ENCODE data around the gene WWP2. TPM values are rescaled to one million over a fixed set of nuclear protein-coding genes. Genes with fewer than 3 reads are reported as not detected.
"Not testable (repeated sequence)": the region's sequence is repeated elsewhere in the genome, so short reads cannot be mapped to it uniquely, and the experiment has no call there.

The WWP2 gene
- total RNA-seq, 3 donors from 2014 or later, result 34.7 to 44.2 (median 36.5) TPM

DNA sequence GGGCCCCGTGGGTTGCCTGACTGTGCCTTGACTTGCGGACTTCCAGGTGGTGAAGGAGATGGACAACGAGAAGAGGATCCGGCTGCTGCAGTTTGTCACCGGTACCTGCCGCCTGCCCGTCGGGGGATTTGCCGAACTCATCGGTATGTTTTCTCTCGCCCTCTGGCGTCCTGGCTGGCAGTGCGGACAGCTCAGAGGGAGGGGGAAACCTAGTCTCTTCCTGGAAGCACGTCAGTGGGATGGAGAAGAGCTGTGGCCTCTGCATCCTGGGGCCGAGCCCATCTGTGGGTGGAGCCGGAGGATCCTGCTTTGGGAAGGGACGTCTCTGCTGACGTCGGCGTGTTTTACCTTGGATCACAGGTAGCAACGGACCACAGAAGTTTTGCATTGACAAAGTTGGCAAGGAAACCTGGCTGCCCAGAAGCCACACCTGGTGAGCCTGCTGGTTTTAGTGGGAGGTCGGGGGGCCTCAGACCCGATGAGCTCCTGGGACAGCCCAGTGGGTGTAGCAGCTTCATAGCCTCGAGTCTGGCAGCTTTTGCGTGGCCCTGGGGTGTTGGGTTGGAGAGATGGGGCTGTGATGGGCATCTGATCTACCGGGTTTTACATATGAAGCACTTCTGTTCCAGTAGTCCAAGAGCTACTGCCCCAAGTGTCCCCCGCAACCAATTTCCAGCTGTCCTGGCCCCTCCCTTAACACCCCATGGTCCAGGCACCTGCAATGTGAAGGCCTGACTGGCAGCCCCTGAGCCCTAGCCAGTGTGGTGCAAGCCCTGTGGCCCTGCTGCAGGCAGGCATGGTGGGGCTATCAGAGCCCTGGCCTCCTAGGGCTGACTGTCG, 177.1 kb downstream of the WWP2 start:
- ATAC-seq (no peak), DNase-seq (no peak)
- peaks cover 32% of the 10 kb centered on the region for H3K36me3 Mint-ChIP-seq (ENCODE audit: insufficient read depth)
- no peaks in the 10 kb centered on the region for H3K9me3 Mint-ChIP-seq
- H3K27me3 Mint-ChIP-seq (ENCODE audit: low read depth), result no peaks in the 10 kb centered on the region
- no peak overlapping the region for H3K4me3 Mint-ChIP-seq
- no peaks in the 10 kb centered on the region for H3K4me1 Mint-ChIP-seq (ENCODE audit: low read depth)

DNA sequence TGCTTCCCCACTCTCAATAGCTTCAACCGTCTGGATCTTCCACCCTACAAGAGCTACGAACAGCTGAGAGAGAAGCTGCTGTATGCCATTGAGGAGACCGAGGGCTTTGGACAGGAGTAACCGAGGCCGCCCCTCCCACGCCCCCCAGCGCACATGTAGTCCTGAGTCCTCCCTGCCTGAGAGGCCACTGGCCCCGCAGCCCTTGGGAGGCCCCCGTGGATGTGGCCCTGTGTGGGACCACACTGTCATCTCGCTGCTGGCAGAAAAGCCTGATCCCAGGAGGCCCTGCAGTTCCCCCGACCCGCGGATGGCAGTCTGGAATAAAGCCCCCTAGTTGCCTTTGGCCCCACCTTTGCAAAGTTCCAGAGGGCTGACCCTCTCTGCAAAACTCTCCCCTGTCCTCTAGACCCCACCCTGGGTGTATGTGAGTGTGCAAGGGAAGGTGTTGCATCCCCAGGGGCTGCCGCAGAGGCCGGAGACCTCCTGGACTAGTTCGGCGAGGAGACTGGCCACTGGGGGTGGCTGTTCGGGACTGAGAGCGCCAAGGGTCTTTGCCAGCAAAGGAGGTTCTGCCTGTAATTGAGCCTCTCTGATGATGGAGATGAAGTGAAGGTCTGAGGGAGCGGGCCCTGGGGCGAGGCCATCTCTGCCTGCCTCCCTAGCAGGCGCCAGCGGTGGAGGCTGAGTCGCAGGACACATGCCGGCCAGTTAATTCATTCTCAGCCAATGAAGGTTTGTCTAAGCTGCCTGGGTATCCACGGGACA, 177.9 kb downstream of the WWP2 start:
- Mint-ChIP-seq H3K36me3 (ENCODE audit: insufficient read depth) (peaks cover 30% of the 10 kb centered on the region), H3K4me1 (ENCODE audit: low read depth) (no peaks in the 10 kb centered on the region), H3K4me3 (no peak overlapping the region), H3K9me3 (no peaks in the 10 kb centered on the region), H3K27me3 (ENCODE audit: low read depth) (no peaks in the 10 kb centered on the region)
- no peak for DNase-seq
- no peak for ATAC-seq

DNA sequence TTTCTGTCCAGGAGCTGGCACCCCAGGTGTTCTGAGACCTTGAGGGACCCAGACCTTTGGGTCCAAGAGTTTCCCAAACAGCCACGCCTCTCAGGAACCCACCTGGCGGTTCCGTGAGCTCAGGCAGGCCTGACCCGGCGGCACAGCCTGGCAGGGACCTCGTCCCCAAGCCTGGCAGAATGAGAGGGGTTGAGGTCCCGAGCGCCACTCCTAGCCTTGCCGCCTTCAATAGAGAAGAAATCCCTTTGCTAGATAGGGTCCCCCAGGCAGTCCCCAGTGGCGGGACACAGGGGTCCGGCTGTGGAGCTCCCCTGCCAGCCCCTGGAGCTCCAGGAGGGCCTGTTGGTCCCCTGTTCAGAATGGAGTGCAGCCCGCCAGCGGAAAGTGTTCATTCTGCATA, 178.5 kb downstream of the WWP2 start:
- peaks cover 29% of the 10 kb centered on the region for H3K36me3 Mint-ChIP-seq (ENCODE audit: insufficient read depth)
- H3K4me1 Mint-ChIP-seq (ENCODE audit: low read depth), result no peaks in the 10 kb centered on the region
- no peaks in the 10 kb centered on the region for H3K27me3 Mint-ChIP-seq (ENCODE audit: low read depth)
- DNase-seq (no peak), ATAC-seq (no peak)
- no peak overlapping the region for H3K4me3 Mint-ChIP-seq
- H3K9me3 Mint-ChIP-seq, result no peaks in the 10 kb centered on the region

DNA sequence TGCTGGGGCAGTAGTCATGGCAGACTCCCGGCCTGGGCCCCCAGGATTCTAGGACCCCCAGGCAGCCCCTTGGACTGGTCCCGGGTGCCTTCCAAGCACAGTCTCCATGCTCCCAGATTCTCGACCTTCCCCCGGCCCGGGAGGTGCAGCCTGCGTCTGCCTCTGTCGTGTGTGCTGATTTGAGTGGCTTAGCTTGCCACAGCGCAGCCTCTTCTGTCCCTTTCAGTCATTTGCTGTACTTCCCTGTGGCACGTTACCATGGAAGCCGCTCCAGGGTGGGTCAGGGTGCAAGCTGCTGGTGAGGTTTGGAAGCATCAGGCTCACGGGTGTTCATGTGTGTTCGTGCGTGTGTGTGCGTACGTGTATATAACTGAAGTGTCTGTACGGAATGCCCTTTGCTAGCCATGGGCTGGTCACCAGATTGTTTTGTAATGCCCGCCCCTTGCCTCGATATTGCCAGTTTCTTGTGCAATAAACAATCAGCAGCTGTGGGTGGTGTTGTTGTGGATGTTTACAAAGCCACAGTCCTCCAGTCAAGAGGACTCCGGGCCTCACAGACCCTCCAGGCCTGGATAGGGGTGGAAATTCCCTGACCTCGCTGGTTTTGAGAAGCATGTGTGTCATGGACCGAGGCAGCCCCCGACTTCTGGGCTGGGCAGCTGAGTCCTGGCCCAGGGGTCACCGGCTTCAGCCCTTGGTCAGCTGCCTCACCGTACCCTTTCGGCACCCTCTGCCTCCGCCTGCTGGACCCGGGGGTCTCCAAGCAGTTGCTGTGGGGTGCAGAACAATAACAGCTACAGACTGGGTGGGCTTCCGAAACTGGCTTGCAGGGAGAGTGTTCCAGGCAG, 179.3 kb downstream of the WWP2 start:
- H3K4me3 Mint-ChIP-seq, result no peak overlapping the region
- ATAC-seq (no peak), DNase-seq (no peak)
- H3K4me1 Mint-ChIP-seq (ENCODE audit: low read depth), result no peaks in the 10 kb centered on the region
- H3K9me3 Mint-ChIP-seq, result no peaks in the 10 kb centered on the region
- no peaks in the 10 kb centered on the region for H3K27me3 Mint-ChIP-seq (ENCODE audit: low read depth)
- H3K36me3 Mint-ChIP-seq (ENCODE audit: insufficient read depth), result peaks cover 23% of the 10 kb centered on the region

DNA sequence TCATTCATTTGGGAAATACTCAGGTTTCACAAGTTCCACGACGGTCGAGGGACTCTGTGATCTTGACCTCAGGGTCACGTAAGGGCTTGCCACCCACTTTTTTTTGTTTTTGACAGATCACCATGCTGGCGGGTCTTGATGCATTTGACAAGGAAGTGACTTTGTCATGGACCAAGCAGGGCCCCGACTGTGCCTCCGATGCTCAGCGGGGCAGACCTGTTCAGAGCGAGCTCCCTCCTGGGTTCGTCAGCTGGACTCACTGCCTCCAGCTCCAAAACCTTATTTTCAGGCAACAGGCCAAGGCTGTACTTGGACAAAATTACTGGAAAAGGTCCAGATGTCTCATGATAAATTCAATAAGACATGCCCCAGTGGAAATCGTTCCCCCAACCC, 180.0 kb downstream of the WWP2 start:
- H3K4me3 Mint-ChIP-seq, result no peak overlapping the region
- no peak for ATAC-seq
- H3K4me1 Mint-ChIP-seq (ENCODE audit: low read depth), result no peaks in the 10 kb centered on the region
- H3K27me3 Mint-ChIP-seq (ENCODE audit: low read depth), result no peaks in the 10 kb centered on the region
- DNase-seq, result no peak
- H3K9me3 Mint-ChIP-seq, result no peaks in the 10 kb centered on the region
- peaks cover 18% of the 10 kb centered on the region for H3K36me3 Mint-ChIP-seq (ENCODE audit: insufficient read depth)

DNA sequence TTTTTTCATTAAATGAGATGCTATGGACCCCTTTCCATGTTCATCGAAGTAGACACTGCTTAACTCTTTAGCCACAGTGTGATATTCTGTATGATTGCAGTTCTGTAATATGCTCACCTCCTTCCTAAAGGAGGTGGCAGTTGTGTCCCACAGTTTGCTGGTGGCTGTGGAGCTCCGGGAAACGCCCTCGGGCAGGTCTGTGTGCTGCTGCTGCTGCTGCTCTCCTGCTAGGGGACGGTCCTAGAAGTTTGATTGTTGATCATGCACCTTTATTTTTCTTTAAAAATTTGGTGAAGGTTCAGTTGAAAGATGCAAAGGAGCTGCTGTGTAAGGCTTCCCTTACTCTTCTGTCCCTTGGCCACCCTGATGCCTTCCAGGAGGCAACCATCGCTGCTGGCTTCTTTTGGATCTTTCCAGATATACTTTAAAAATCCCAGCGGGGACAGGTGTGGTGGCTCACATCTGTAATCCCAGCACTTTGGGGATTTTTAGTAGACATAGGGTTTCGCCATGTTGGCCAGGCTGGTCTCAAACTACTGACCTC, 180.6 kb downstream of the WWP2 start:
- DNase-seq, result no peak
- H3K9me3 Mint-ChIP-seq, result no peaks in the 10 kb centered on the region
- ATAC-seq, result no peak
- H3K4me1 Mint-ChIP-seq (ENCODE audit: low read depth), result no peaks in the 10 kb centered on the region
- H3K27me3 Mint-ChIP-seq (ENCODE audit: low read depth), result no peaks in the 10 kb centered on the region
- no peak overlapping the region for H3K4me3 Mint-ChIP-seq
- peaks cover 12% of the 10 kb centered on the region for H3K36me3 Mint-ChIP-seq (ENCODE audit: insufficient read depth)

DNA sequence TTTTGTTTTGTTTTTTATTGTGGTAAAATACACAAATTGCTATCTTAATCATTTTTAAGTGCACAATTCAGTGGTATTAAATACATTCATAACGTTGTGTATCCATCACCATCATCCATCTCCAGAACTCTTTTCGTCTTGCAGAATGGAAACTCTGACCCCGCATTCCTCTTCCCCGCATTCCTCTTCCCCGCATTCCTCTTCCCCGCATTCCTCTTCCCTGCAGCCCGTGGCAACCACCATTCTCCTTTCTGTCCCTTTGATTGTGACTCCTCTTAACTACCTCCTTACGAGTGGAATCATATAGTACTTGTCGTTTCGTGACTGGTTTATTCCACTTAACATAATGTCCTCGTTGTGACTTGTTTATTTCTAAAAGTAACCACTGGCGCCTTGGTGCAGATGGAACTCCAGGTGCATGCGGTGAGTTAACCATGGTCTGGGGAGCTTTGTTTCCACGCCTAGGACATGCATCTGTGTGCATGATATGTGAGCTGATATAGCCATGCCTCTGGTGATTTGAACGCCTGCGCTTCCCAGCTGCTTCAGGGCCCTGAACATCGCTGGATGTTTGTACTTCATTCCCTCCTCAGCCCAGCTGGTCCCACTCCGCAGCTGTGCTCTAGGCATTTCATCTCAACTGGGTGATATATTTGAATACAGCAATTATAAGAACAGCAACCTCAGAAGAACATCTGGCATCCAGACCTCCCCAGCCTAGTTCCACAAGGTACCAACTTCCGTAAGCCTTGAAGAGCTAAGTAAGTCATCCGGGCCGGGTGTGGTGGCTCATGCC, 181.3 kb downstream of the WWP2 start:
- not testable (repeated sequence) for ATAC-seq; DNase-seq; H3K27me3 Mint-ChIP-seq (ENCODE audit: low read depth); H3K4me1 Mint-ChIP-seq (ENCODE audit: low read depth); H3K9me3 Mint-ChIP-seq; H3K4me3 Mint-ChIP-seq
- H3K36me3 Mint-ChIP-seq (ENCODE audit: insufficient read depth), result peaks cover 12% of the 10 kb centered on the region

DNA sequence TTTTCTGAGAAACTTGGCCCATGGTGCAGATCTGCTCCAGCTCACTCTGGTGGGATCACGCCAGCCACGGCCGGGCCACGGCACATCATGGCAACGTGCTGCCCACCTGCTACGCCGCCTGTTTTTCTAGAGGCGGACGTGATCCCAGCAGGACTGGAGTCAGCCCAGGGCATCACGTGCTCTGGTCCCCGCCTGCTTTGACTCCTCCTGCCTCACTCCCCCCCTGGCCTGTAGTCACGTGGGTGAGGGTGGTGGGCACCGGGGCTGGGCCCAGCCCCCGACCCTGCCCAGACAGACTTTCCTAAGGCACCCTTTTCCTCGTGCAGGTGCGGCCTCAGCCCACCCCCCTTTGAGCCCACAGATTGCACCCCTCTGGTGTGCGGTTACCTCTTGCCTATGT, 188.3 kb downstream of the WWP2 start:
- H3K9me3 Mint-ChIP-seq; ATAC-seq; H3K36me3 Mint-ChIP-seq (ENCODE audit: insufficient read depth); H3K4me3 Mint-ChIP-seq; H3K27me3 Mint-ChIP-seq (ENCODE audit: low read depth); H3K4me1 Mint-ChIP-seq (ENCODE audit: low read depth); DNase-seq: not testable (repeated sequence)

DNA sequence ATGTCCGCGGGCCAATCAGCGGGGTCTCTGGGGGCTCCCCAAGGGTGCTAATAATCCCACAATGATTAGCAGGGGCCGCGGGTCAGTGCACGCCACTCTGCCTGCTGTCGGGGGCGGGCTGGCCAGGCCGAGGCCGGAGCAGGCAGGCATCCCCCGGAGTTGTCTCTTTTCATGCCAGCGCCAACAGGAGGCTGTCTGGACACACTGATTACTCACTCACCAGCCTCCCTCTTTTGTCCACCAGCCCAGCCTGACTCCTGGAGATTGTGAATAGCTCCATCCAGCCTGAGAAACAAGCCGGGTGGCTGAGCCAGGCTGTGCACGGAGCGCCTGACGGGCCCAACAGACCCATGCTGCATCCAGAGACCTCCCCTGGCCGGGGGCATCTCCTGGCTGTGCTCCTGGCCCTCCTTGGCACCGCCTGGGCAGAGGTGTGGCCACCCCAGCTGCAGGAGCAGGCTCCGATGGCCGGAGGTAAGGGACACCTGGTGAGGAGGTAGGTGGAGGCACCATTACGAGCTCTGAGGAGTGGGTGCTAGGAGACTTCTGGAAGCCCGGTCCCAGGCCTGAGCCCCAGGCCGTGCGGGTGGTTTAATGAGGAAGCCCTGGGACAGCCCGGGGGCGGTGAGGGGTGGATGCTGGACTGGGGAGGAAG, 189.0 kb downstream of the WWP2 start, which contains the start of gene CLEC18A:
Gene CLEC18A, plus strand, starts transcription at position 318 of the 655 bp plus-strand sequence. Its CDS starts 33 bp downstream, at position 351.
- not testable (repeated sequence) for H3K4me1 Mint-ChIP-seq (ENCODE audit: low read depth); H3K4me3 Mint-ChIP-seq; H3K9me3 Mint-ChIP-seq

DNA sequence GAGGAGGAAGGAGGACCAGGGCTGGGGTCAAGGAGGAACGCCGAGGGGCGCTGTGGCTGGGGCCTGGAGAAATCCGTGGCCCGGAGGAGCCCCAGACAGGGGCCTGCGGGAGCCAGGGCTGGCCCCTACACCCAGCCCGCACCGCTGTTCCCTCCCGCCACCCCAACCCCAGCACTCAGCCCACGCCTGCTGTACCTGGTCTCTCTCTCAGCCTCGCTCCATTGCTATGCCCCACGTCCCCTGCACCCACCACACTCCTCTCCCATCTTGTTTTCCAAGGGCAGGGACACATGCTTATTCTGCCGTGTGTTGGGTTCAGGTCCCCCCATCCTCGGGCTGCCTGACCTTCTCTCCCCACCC, 189.5 kb downstream of the WWP2 start:
- not testable (repeated sequence) for H3K36me3 Mint-ChIP-seq (ENCODE audit: insufficient read depth); DNase-seq; ATAC-seq; H3K4me3 Mint-ChIP-seq; H3K4me1 Mint-ChIP-seq (ENCODE audit: low read depth); H3K9me3 Mint-ChIP-seq; H3K27me3 Mint-ChIP-seq (ENCODE audit: low read depth)

More for the DNA sequence above, 189.0 kb downstream of the WWP2 start, which contains the start of gene CLEC18A:
- ATAC-seq; H3K36me3 Mint-ChIP-seq (ENCODE audit: insufficient read depth); H3K27me3 Mint-ChIP-seq (ENCODE audit: low read depth); DNase-seq: not testable (repeated sequence)

DNA sequence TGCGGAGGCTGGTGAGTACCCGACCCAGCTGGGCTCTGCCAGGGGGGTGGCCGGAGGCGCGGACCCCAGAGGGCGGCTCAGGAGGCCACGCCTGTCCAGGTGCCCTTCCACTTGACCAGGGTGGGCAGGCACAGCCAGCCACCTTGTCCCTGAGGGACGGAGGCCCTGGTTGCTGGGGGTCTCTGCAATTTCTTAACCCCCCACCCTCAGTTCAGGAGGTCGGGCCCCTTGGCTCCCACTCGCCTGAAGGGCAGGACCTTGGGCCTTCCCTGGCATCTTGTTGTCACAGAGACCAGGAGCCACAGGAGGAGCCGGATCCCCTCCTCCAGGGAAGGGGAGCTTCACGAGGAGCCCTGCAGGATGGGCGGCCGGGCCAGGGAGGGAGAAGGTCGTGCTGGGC, 190.0 kb downstream of the WWP2 start:
- not testable (repeated sequence) for ATAC-seq; H3K9me3 Mint-ChIP-seq; H3K36me3 Mint-ChIP-seq (ENCODE audit: insufficient read depth); H3K4me3 Mint-ChIP-seq; H3K4me1 Mint-ChIP-seq (ENCODE audit: low read depth); DNase-seq; H3K27me3 Mint-ChIP-seq (ENCODE audit: low read depth)

DNA sequence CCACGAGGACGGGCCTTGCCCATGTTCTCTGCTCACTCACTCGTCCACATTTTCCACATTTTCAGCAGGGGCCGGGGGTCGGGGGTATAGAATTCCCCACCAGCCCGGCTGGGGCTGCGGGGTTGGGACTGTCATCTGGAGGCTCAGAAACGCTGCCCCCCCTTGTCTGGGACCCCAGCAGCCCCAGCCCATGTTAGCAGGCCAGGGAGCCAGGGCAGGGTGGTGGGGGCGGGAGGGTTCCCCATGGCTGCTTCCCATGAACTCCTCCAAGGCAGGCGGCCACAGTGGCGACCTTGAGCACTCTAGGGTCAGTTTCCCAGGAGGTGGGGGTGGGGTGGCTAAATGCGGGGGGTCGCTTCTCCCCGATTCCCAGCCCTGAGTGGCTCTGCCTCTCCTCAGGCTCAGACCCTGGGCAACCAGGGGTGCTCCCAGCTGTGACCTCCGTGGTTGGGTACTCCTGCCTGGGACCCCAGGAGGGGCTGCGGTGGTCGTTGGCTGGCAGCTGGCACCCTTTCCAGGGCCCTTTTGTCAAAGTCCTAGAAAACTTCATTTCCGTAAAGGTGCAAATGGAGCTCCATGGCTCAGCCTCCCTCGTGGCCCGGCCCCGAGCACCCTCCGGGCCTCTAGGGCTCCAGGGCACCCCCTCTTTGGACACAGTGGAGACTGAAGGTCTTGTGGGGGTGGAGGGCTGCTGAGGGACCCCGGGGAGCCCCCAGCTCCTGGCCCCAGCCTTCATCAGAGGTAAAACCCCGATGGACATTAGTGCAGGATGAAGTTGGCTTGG, 190.6 kb downstream of the WWP2 start:
- DNase-seq; H3K36me3 Mint-ChIP-seq (ENCODE audit: insufficient read depth); H3K9me3 Mint-ChIP-seq; ATAC-seq; H3K4me3 Mint-ChIP-seq; H3K27me3 Mint-ChIP-seq (ENCODE audit: low read depth); H3K4me1 Mint-ChIP-seq (ENCODE audit: low read depth): not testable (repeated sequence)

Measured in activated T-cell treated with anti-CD3 and anti-CD28 coated beads, Interleukin-2, amount 50 U/mL, for 4 hours (primary cell).